Measurements from ENCODE around the gene KLHL3. TPM values are rescaled to one million over a fixed set of nuclear protein-coding genes. Genes with fewer than 3 reads are reported as not detected.
A peak's percentile ranks its signal among the peaks of the same experiment; 100 is the strongest.

KLHL3 gene
- total and polyA plus RNA-seq, 9 of the 15 experiments (the other 6 are each of a cell fraction or from before 2014, with no cell fraction given): under 0.01 to 1.5 (median 0.22) TPM

DNA sequence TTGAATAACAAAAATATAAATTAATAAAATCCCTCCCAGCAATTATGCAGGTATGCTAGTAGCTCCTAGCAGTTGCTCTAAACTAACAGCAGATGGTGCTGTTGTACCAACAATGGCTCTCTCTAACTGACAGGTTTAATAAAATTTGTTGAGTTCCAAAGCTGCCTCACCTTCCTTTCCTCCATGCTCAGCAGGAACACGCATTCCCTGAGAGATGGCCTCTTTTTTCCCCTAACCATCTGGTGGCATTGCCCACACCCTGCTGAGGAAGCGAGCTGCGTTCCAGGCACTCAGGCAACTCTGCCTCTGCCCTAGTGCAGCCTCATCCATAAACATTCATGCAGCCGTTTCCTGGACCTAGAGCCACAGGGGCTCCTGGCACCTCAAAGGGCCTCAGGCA lies 106.2 kb downstream of the KLHL3 start (continued):
- no peak for TF ChIP-seq SMARCA4 (IDR thresholded peaks at IDR 0.05)
- no peak for TF ChIP-seq CEBPG (CRISPR knock-in tag; IDR thresholded peaks at IDR 0.05)
- TF ChIP-seq CEBPG (tag; conservative IDR thresholded peaks at IDR 0.05 in 1 of 2, IDR thresholded peaks at IDR 0.05 in 1 of 2): no peak
- peak; percentile 83 to 93 for TF ChIP-seq RAD21 (CRISPR knock-in tag; conservative IDR thresholded peaks at IDR 0.05 in 1 of 2, IDR thresholded peaks at IDR 0.05 in 1 of 2)
- peak; percentile 75 for TF ChIP-seq SMC3 (conservative IDR thresholded peaks at IDR 0.05; ENCODE audit: insufficient read depth, low read depth, low read length)
- no peak for TF ChIP-seq RBFOX2 (IDR thresholded peaks at IDR 0.05; ENCODE audit: low read depth, low read length)
- TF ChIP-seq EP400 (IDR thresholded peaks at IDR 0.05): no peak
- TF ChIP-seq, protein P1, sequence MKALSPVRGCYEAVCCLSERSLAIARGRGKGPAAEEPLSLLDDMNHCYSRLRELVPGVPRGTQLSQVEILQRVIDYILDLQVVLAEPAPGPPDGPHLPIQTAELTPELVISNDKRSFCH (CRISPR knock-in tag; IDR thresholded peaks at IDR 0.05): no peak
- TF ChIP-seq, protein P1 (tag; IDR thresholded peaks at IDR 0.05): no peak
- no peak for TF ChIP-seq CBX1 (IDR thresholded peaks at IDR 0.05; ENCODE audit: low read depth)
- TF ChIP-seq BRF1 (IDR thresholded peaks at IDR 0.05; ENCODE audit: borderline replicate concordance, extremely low read depth, insufficient read length): no peak
- TF ChIP-seq, protein P2, sequence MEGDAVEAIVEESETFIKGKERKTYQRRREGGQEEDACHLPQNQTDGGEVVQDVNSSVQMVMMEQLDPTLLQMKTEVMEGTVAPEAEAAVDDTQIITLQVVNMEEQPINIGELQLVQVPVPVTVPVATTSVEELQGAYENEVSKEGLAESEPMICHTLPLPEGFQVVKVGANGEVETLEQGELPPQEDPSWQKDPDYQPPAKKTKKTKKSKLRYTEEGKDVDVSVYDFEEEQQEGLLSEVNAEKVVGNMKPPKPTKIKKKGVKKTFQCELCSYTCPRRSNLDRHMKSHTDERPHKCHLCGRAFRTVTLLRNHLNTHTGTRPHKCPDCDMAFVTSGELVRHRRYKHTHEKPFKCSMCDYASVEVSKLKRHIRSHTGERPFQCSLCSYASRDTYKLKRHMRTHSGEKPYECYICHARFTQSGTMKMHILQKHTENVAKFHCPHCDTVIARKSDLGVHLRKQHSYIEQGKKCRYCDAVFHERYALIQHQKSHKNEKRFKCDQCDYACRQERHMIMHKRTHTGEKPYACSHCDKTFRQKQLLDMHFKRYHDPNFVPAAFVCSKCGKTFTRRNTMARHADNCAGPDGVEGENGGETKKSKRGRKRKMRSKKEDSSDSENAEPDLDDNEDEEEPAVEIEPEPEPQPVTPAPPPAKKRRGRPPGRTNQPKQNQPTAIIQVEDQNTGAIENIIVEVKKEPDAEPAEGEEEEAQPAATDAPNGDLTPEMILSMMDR (IDR thresholded peaks at IDR 0.05 in 2 of 3, conservative IDR thresholded peaks at IDR 0.05 in 1 of 3; ENCODE audit: insufficient read depth in 2 of 3, low read depth in 1 of 3, low read length in 3 of 3): peak; percentile 75 to 90 (median 77)
- no peak for TF ChIP-seq FOXK1 (CRISPR knock-in tag; IDR thresholded peaks at IDR 0.05; ENCODE audit: borderline replicate concordance)
- TF ChIP-seq, protein P3, sequence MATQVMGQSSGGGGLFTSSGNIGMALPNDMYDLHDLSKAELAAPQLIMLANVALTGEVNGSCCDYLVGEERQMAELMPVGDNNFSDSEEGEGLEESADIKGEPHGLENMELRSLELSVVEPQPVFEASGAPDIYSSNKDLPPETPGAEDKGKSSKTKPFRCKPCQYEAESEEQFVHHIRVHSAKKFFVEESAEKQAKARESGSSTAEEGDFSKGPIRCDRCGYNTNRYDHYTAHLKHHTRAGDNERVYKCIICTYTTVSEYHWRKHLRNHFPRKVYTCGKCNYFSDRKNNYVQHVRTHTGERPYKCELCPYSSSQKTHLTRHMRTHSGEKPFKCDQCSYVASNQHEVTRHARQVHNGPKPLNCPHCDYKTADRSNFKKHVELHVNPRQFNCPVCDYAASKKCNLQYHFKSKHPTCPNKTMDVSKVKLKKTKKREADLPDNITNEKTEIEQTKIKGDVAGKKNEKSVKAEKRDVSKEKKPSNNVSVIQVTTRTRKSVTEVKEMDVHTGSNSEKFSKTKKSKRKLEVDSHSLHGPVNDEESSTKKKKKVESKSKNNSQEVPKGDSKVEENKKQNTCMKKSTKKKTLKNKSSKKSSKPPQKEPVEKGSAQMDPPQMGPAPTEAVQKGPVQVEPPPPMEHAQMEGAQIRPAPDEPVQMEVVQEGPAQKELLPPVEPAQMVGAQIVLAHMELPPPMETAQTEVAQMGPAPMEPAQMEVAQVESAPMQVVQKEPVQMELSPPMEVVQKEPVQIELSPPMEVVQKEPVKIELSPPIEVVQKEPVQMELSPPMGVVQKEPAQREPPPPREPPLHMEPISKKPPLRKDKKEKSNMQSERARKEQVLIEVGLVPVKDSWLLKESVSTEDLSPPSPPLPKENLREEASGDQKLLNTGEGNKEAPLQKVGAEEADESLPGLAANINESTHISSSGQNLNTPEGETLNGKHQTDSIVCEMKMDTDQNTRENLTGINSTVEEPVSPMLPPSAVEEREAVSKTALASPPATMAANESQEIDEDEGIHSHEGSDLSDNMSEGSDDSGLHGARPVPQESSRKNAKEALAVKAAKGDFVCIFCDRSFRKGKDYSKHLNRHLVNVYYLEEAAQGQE (IDR thresholded peaks at IDR 0.05; ENCODE audit: borderline replicate concordance): peak; percentile 58; the same call in 1 of the 2 replicates
- TF ChIP-seq, protein P3 (CRISPR knock-in tag; IDR thresholded peaks at IDR 0.05; ENCODE audit: low read depth): no peak
- no peak for TF ChIP-seq ZEB2 (IDR thresholded peaks at IDR 0.05)
- TF ChIP-seq, protein P4, sequence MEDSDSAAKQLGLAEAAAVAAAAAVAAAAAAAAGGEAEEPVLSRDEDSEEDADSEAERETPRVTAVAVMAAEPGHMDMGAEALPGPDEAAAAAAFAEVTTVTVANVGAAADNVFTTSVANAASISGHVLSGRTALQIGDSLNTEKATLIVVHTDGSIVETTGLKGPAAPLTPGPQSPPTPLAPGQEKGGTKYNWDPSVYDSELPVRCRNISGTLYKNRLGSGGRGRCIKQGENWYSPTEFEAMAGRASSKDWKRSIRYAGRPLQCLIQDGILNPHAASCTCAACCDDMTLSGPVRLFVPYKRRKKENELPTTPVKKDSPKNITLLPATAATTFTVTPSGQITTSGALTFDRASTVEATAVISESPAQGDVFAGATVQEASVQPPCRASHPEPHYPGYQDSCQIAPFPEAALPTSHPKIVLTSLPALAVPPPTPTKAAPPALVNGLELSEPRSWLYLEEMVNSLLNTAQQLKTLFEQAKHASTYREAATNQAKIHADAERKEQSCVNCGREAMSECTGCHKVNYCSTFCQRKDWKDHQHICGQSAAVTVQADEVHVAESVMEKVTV (CRISPR knock-in tag; IDR thresholded peaks at IDR 0.05): peak; percentile 76
